ENCODE measurements around the gene KCTD14.
"Not testable (repeated sequence)": the region's sequence is repeated elsewhere in the genome, so short reads cannot be mapped to it uniquely, and the experiment has no call there.

Gene KCTD14

DNA sequence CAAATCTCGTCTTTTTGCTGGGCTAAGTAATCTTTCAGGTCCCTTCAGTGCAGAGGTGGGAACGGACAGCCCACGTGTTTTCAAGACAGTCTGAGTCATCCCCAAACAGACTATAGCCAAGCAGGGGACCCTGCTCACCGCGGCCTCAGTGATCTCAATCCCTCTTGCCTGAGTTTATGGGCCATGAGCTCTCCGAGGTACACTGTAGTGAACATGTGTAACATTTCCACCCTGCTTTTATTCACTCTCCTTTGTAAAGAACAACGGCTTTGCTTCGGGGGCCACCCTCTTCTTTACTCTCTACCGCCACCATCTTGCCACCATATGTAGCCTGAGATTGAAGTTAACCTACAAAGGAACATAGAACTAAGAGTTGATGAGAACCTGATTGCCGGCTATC is 11.5 kb upstream of the KCTD14 start:
- H3K27ac ChIP-seq = no peak overlapping the region
- TF ChIP-seq, protein P1, sequence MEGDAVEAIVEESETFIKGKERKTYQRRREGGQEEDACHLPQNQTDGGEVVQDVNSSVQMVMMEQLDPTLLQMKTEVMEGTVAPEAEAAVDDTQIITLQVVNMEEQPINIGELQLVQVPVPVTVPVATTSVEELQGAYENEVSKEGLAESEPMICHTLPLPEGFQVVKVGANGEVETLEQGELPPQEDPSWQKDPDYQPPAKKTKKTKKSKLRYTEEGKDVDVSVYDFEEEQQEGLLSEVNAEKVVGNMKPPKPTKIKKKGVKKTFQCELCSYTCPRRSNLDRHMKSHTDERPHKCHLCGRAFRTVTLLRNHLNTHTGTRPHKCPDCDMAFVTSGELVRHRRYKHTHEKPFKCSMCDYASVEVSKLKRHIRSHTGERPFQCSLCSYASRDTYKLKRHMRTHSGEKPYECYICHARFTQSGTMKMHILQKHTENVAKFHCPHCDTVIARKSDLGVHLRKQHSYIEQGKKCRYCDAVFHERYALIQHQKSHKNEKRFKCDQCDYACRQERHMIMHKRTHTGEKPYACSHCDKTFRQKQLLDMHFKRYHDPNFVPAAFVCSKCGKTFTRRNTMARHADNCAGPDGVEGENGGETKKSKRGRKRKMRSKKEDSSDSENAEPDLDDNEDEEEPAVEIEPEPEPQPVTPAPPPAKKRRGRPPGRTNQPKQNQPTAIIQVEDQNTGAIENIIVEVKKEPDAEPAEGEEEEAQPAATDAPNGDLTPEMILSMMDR (conservative IDR thresholded peaks at IDR 0.05; ENCODE audit: low read depth) = no peak
- ChIA-PET CTCF (interaction anchor here (0.6 to 0.7 kb wide), 2 partner anchors 9 to 1798 kb away, joined by 3 to 5 read pairs; no protein-coding TSS in a partner anchor), POLR2A (ENCODE audit: low non-redundant PET) (no interaction called here)
- no peak for DNase-seq (ENCODE audit: low spot score)

DNA sequence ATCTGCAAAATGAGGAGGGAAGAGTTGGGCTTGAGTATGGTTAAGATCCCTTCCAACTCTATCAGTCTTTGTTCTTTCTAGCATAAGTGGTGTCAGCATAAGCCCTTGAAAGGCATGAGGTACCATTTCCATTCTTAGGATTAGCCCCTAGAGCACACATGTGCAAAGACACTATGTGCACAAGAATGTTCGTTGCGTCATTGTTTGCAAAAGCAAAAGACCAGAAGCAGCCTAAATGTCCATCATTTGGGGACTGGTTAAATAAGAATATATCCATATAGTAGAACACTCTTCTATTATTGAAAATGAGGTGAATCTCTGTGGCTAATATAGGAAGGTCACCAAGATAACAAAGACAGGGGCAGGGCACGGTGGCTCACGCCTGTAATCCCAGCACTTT is 10.0 kb upstream of the KCTD14 start:
- CTCF ChIA-PET = no interaction called here
- TF ChIP-seq, protein P1 (conservative IDR thresholded peaks at IDR 0.05; ENCODE audit: low read depth) = no peak
- POLR2A ChIA-PET (ENCODE audit: low non-redundant PET) = no interaction called here
- no peak for DNase-seq (ENCODE audit: low spot score)
- no peak overlapping the region for H3K27ac ChIP-seq

DNA sequence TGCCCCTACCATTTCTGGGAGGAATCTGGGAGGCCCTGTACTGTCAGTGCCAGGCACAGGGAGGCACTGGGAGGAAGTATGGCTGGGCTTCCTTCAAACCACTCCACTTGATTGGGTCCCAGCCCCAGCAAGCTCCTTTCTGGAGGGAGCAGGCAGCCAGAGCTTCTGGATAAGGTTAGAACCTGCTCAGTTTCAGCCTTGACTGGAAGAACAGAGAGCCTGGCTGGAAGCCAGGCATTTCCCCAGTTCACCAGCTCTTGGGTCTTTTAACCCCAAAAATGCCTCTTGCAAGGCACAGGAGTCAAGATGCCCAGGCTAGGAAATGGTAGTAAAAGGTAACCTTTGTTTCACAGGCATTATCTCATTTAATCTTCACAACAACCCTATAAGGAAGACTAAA is 9.0 kb upstream of the KCTD14 start:
- ChIA-PET POLR2A (ENCODE audit: low non-redundant PET) (no interaction called here), CTCF (interaction anchor here (2.0 kb wide), 1 partner anchor 13 kb away, joined by 6 read pairs; no protein-coding TSS in a partner anchor)
- peak overlapping the region; percentile 38; the same call in 1 of the 2 replicates for H3K27ac ChIP-seq
- TF ChIP-seq, protein P1 (conservative IDR thresholded peaks at IDR 0.05; ENCODE audit: low read depth) = no peak
- DNase-seq (ENCODE audit: low spot score) = no peak

DNA sequence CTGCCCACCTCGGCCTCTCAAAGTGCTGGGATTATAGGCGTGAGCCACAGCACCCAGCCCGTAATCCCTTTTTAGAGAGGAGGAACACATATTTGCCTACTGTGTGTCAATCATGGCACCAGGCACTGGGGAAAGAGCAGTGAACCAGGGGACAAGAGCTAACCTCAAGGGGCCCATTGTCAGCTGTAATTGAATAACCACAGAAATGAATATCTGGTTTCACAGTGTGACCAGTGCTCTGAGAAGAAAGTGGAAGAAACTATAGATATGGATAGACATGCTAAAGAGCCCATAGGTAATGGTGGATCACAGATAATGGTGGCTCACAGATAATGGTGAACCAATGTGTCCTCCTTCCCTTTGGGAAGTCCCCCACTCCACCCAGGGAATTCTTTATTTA is 8.6 kb upstream of the KCTD14 start:
- no peak for DNase-seq (ENCODE audit: low spot score)
- TF ChIP-seq, protein P1 (conservative IDR thresholded peaks at IDR 0.05; ENCODE audit: low read depth) = no peak
- ChIA-PET CTCF (interaction anchor here (0.7 to 2.0 kb wide), 2 partner anchors 14 to 55 kb away, joined by 4 to 6 read pairs; no protein-coding TSS in a partner anchor), POLR2A (ENCODE audit: low non-redundant PET) (no interaction called here)
- H3K27ac ChIP-seq = no peak overlapping the region; the same call in 1 of the 2 replicates

DNA sequence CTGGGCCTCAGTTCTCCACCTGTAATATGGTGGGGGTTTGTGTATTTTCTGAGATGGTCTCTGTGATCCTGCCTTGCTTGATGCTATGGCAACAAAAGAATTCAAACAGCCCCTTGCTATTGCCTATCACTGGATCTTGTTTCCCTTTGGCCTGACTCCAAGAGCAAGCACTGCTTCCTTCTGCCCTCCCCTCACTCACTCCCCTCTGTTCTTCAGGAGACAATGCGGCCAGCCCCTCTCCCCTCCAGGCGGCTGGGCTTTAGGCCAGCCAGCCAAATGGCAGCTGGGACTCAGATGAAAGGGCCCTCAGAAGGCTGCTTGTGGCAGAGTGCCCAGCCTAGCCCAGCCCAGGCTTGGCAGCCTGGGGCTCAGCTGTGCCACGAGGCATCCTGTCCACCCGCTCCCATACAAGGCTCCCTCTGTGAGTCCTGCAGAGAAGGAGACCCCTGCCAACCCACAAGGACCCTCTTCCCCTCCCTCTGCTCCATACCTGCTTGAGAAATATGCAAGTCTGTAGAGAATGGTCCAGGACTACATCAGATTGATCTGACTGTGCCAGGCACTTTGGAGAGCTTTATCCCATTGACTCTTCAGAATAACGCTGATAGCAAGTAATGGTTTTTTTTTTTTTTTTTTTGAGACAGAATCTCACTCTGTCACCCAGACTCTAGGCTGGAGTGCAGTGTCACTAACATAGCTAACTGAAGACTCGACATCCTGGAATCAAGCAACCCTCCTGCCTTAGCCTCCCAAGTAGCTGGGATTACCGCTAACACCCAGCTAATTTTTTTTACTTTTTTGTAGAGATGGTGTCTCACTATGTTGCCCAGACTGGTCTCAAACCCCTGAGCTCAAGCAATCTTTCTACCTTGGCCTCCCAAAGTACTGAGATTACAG is 7.6 kb upstream of the KCTD14 start:
- no peak for DNase-seq (ENCODE audit: low spot score)
- POLR2A ChIA-PET (ENCODE audit: low non-redundant PET) = no interaction called here
- peak overlapping the region; percentile 47 for H3K27ac ChIP-seq
- TF ChIP-seq, protein P1 (conservative IDR thresholded peaks at IDR 0.05; ENCODE audit: low read depth) = no peak
- CTCF ChIA-PET = interaction anchor here (0.6 to 2.0 kb wide), 3 partner anchors 15 to 901 kb away, joined by 3 to 6 read pairs (median 4); no protein-coding TSS in a partner anchor

DNA sequence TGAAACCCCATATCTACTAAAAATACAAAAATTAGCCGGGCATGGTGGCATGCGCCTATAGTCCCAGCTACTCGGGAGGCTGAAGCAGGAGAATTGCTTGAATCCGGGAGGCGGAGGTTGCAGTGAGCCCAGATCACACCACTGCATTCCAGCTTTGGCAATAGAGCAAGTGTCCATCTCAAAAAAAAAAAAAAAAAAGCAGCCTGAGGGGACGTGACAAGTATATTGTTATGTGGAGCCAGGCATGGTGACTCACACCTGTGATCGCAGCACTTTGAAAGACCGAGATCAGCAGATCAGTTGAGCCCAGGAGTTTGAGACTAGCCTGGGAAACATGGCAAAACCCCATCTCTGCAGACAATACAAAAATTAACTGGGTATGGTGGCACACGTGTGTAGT is 5.3 kb upstream of the KCTD14 start:
- CTCF ChIA-PET; DNase-seq (ENCODE audit: low spot score); H3K27ac ChIP-seq: not testable (repeated sequence)
- POLR2A ChIA-PET (ENCODE audit: low non-redundant PET) = interaction anchor here (0.7 kb wide), 1 partner anchor 1589 kb away, joined by 8 read pairs; no protein-coding TSS in a partner anchor

DNA sequence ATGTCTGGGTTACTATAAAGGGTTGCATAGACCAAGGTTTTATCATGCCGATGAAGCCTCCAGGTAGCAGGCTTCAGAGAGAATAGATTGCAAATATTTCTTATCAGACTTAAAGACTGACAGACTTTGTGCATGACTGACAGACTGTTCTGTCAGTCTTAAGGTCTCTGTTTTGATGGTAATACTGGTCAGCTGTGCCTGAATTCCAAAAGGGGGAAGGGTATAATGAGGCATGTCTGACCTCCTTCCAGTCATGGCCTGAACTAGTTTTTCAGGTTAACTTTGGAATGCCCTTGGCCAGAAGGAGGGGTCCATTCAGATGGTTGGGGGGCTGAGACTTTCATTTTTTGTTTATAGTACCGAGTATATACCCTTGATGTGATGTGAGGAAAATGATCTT is 4.7 kb upstream of the KCTD14 start:
- ChIA-PET CTCF (no interaction called here), POLR2A (ENCODE audit: low non-redundant PET) (interaction anchor here (0.7 kb wide), 1 partner anchor 1588 kb away, joined by 8 read pairs; no protein-coding TSS in a partner anchor)
- DNase-seq (ENCODE audit: low spot score) = no peak
- TF ChIP-seq, protein P1 (conservative IDR thresholded peaks at IDR 0.05; ENCODE audit: low read depth) = no peak
- H3K27ac ChIP-seq = no peak overlapping the region
